IMR-90 (cell line): ENCODE measurements around the gene AUTS2. TPM values are rescaled to one million over a fixed set of nuclear protein-coding genes. Genes with fewer than 3 reads are reported as not detected.

Experiments
- ATAC-seq: fragments of 200-7000 bp; cut with Tn5 transposase; 2 replicates; pipeline ENCODE4 v1.9.1; 2020; ENCODE audit warnings: low read depth, mild to moderate bottlenecking, moderate library complexity
- BruUV-seq: library from RNA; stranded (reverse); fragments of 400-500 nt; replicated peaks from 2 replicates; lab custom pipeline; 2021; lab: Mats Ljungman, UMichigan
- CTCF ChIA-PET: fragments of 300-600 bp; formaldehyde crosslinking; extraction: SDS; loops from one replicate; lab custom pipeline; 2021; ENCODE audit warnings: antibody characterized with exemption; lab: Yijun Ruan, JAX
- POLR2A ChIA-PET: fragments of 300-600 bp; sonication (Branson Sonifier 250); formaldehyde crosslinking; loops from one replicate; lab custom pipeline; 2022; ENCODE audit warnings: antibody characterized with exemption; ENCODE audit not compliant: unreplicated experiment; lab: Charles Lee
- DNase-seq: peaks from one replicate; pipeline ENCODE4 v3.0.0; 2013
- H2AFZ ChIP-seq: replicated peaks from 2 replicates; pipeline ENCODE3; 2013; ENCODE audit warnings: low read length, mild to moderate bottlenecking; ENCODE audit not compliant: poor library complexity
- H2AK5ac ChIP-seq: 2 replicates; pipeline ENCODE4 v1.6.1; 2013; ENCODE audit warnings: low read depth, low read length, inconsistent platforms
- H2AK9ac ChIP-seq: replicated peaks from 2 replicates; pipeline ENCODE3; 2013; ENCODE audit warnings: mild to moderate bottlenecking, low read depth, low read length, moderate library complexity; ENCODE audit not compliant: poor library complexity
- H2BK120ac ChIP-seq: 2 replicates; pipeline ENCODE4 v1.6.1; 2013; ENCODE audit warnings: low read depth, low read length, inconsistent platforms
- H2BK15ac ChIP-seq: 3 replicates; pipeline ENCODE4 v1.6.1; 2013; ENCODE audit warnings: low read depth, low read length, inconsistent platforms
- H2BK20ac ChIP-seq: 2 replicates; pipeline ENCODE4 v1.6.1; 2013; ENCODE audit warnings: low read depth, mild to moderate bottlenecking, inconsistent platforms, low read length, moderate library complexity
- H2BK5ac ChIP-seq: 2 replicates; pipeline ENCODE4 v1.6.1; 2013; ENCODE audit warnings: mild to moderate bottlenecking, low read depth, low read length, inconsistent platforms; ENCODE audit not compliant: poor library complexity, severe bottlenecking
- H3K14ac ChIP-seq: replicated peaks from 2 replicates; pipeline ENCODE4 v1.6.1; 2013; ENCODE audit warnings: low read depth, low read length, inconsistent platforms
- H3K18ac ChIP-seq: 2 replicates; pipeline ENCODE4 v1.6.1; 2013; ENCODE audit warnings: low read depth, low read length, control low read depth
- H3K23ac ChIP-seq: 2 replicates; pipeline ENCODE4 v1.6.1; 2013; ENCODE audit warnings: low read depth, low read length, inconsistent platforms
- H3K27ac ChIP-seq: 2 replicates; pipeline ENCODE4 v1.5.1; 2013; ENCODE audit warnings: mild to moderate bottlenecking, control low read depth, low read length; ENCODE audit not compliant: insufficient read depth
- H3K27me3 ChIP-seq: 2 replicates; pipeline ENCODE4 v1.6.1; 2013; ENCODE audit warnings: low read length; ENCODE audit not compliant: control insufficient read depth, insufficient read depth
- H3K36me3 ChIP-seq: 2 replicates; pipeline ENCODE4 v1.6.1; 2013; ENCODE audit warnings: low read length, mixed read lengths; ENCODE audit not compliant: control insufficient read depth, insufficient read depth
- H3K4ac ChIP-seq: 2 replicates; pipeline ENCODE4 v1.6.1; 2013; ENCODE audit warnings: low read depth, low read length, inconsistent platforms
- H3K4me1 ChIP-seq: 2 replicates; pipeline ENCODE4 v1.6.1; 2013; ENCODE audit warnings: low read length, mixed read lengths; ENCODE audit not compliant: control insufficient read depth, insufficient read depth
- H3K4me2 ChIP-seq: 2 replicates; pipeline ENCODE4 v1.6.1; 2013; ENCODE audit warnings: low read depth, mild to moderate bottlenecking, control low read depth, low read length, moderate library complexity
- H3K4me3 ChIP-seq: 2 replicates; pipeline ENCODE4 v1.5.1; 2013; ENCODE audit warnings: low read depth, mild to moderate bottlenecking, control low read depth, low read length, moderate library complexity; ENCODE audit not compliant: insufficient read depth
- H3K56ac ChIP-seq: 2 replicates; pipeline ENCODE4 v1.6.1; 2013; ENCODE audit warnings: low read length, inconsistent platforms; ENCODE audit not compliant: insufficient read depth; ENCODE audit errors: extremely low read depth
- H3K79me1 ChIP-seq, 2 experiments: 2 replicates each; pipeline ENCODE4 v1.6.1; 2013; ENCODE audit warnings: low read length in 2 of 2, inconsistent platforms in 1 of 2, low read depth in 1 of 2
- H3K9ac ChIP-seq: 2 replicates; pipeline ENCODE4 v1.6.1; 2013; ENCODE audit warnings: low read depth, low read length, control low read depth
- H3K9me1 ChIP-seq: 2 replicates; pipeline ENCODE4 v1.6.1; 2013; ENCODE audit warnings: low read length, inconsistent platforms; ENCODE audit not compliant: insufficient read depth
- H3K9me3 ChIP-seq: 2 replicates; pipeline ENCODE4 v1.6.1; 2013; ENCODE audit warnings: low read length; ENCODE audit not compliant: control insufficient read depth, insufficient read depth
- H4K20me1 ChIP-seq: 2 replicates; pipeline ENCODE4 v1.6.1; 2013; ENCODE audit warnings: low read length, inconsistent platforms; ENCODE audit not compliant: insufficient read depth
- H4K5ac ChIP-seq: 2 replicates; pipeline ENCODE4 v1.6.1; 2013; ENCODE audit warnings: mild to moderate bottlenecking, low read depth, low read length, control low read depth
- H4K8ac ChIP-seq, 2 experiments: 2 replicates each; pipeline ENCODE4 v1.6.1; 2013; ENCODE audit warnings: low read depth in 2 of 2, low read length in 2 of 2, control low read depth in 1 of 2, inconsistent platforms in 1 of 2
- H4K91ac ChIP-seq: 2 replicates; pipeline ENCODE4 v1.6.1; 2013; ENCODE audit warnings: low read depth, low read length, inconsistent platforms; ENCODE audit not compliant: insufficient read depth
- BHLHE40 ChIP-seq: fragments of 150-350 bp; IDR thresholded peaks from 2 replicates; pipeline ENCODE4 v1.6.1; 2016; ENCODE audit warnings: mild to moderate bottlenecking, low read depth, low read length
- CEBPB ChIP-seq: IDR thresholded peaks from 2 replicates; pipeline ENCODE4 v1.6.1; 2012; ENCODE audit warnings: low read depth, low read length, improper control_type of control experiment
- ELK1 ChIP-seq: fragments of 150-350 bp; IDR thresholded peaks from 2 replicates; pipeline ENCODE4 v1.6.1; 2016; ENCODE audit warnings: low read depth, mild to moderate bottlenecking, low read length, moderate library complexity, borderline replicate concordance
- MAFK ChIP-seq: IDR thresholded peaks from 2 replicates; pipeline ENCODE4 v1.6.1; 2012; ENCODE audit warnings: low read depth, low read length, improper control_type of control experiment
- MAZ ChIP-seq: IDR thresholded peaks from 2 replicates; pipeline ENCODE4 v1.6.1; 2012; ENCODE audit warnings: low read depth, mild to moderate bottlenecking, low read length, improper control_type of control experiment, moderate library complexity, borderline replicate concordance
- SMC3 ChIP-seq: fragments of 150-350 bp; IDR thresholded peaks from 2 replicates; pipeline ENCODE4 v1.6.1; 2016; ENCODE audit warnings: low read depth, mild to moderate bottlenecking, antibody characterized with exemption, low read length, moderate library complexity
- WGBS, 2 experiments: methylation state at CpG; one replicate each; pipeline versions ENCODE4 v1.1.5 to v1.1.7; 2013; ENCODE audit warnings: missing lambda C conversion rate in 2 of 2; ENCODE audit not compliant: insufficient read length in 1 of 2; ENCODE audit errors: extremely low coverage in 2 of 2; 5-methylcytosine and 5-hydroxymethylcytosine counted together
- dilution Hi-C: fragments of 300-500 bp; cut with HindIII; formaldehyde crosslinking; loops from one replicate; pipeline ENCODE4 v1.14.3; 2018; ENCODE audit warnings: low sequenced_read_pairs; ENCODE audit not compliant: unreplicated experiment
- in situ Hi-C: fragments of 300-500 bp; cut with MboI; formaldehyde crosslinking; loops from 3 replicates; pipeline ENCODE4 v1.14.3; 2019; ENCODE audit warnings: low sequenced_read_pairs, inconsistent platforms, mixed read lengths
- intact Hi-C: fragments of 100-400 bp; cut with micrococcal nuclease; formaldehyde crosslinking; loops from 2 replicates; pipeline ENCODE4 v1.10.0; 2022
- polyA plus RNA-seq, 3 experiments: library from polyadenylated mRNA; depleted of rRNA; stranded (reverse); fragments of >200 nt; gene quantifications; 2 replicates each; pipeline ENCODE4 v1.2.3, GENCODE V29; 2012; ENCODE audit warnings: low replicate concordance in 1 of 3
- total RNA-seq: library from RNA; depleted of rRNA; stranded (reverse); fragments of >200 nt; gene quantifications from 2 replicates; pipeline ENCODE4 v1.2.3, GENCODE V29; 2012

AUTS2 gene
- total and polyA plus RNA-seq, 2 of the 4 experiments (the other 2 are of a cell fraction), result 0.90 to 3.0 TPM

- no peak overlapping the region for H3K18ac ChIP-seq
- H4K91ac ChIP-seq, result no peak overlapping the region
- H3K14ac ChIP-seq, result no peak overlapping the region
- no peak overlapping the region for H2AK9ac ChIP-seq
- no peaks in the 10 kb centered on the region for H4K20me1 ChIP-seq
- no peak overlapping the region for H3K56ac ChIP-seq
- no TSS peak for BruUV-seq
- H3K79me1 ChIP-seq, result no peaks in the 10 kb centered on the region
- ATAC-seq, result no peak
- H3K4me1 ChIP-seq, result no peaks in the 10 kb centered on the region
- no peak overlapping the region for H2BK5ac ChIP-seq
- no peak overlapping the region for H2BK15ac ChIP-seq
- H4K8ac ChIP-seq, result no peak overlapping the region
- H3K4me3 ChIP-seq, result no peak overlapping the region
- H3K27me3 ChIP-seq, result no peaks in the 10 kb centered on the region
- H2BK120ac ChIP-seq, result no peak overlapping the region
- intact Hi-C loops, result no loop called here
- no peak overlapping the region for H3K27ac ChIP-seq
- WGBS, 2 experiments, result no CpG with 5 or more reads among the region's 3 CpGs
- dilution Hi-C loops, result no loop called here
- no peak overlapping the region for H4K5ac ChIP-seq
- in situ Hi-C loops, result no loop called here
- TF ChIP-seq ELK1, result no peak
- TF ChIP-seq SMC3, result no peak
- TF ChIP-seq MAZ, result no peak
- TF ChIP-seq MAFK, result no peak
- TF ChIP-seq CEBPB, result no peak
- no peak for TF ChIP-seq BHLHE40
- DNase-seq, result no peak
- POLR2A ChIA-PET, result no interaction called here
- H2AFZ ChIP-seq, result no peak overlapping the region
- CTCF ChIA-PET, result interaction anchor here (0.7 kb wide), 1 partner anchor 295 kb away, joined by 4 read pairs; no protein-coding TSS in a partner anchor
- no peak overlapping the region for H2BK20ac ChIP-seq
- no peaks in the 10 kb centered on the region for H3K36me3 ChIP-seq
- H3K9ac ChIP-seq, result no peak overlapping the region
- no peaks in the 10 kb centered on the region for H3K9me1 ChIP-seq
- no peak overlapping the region for H3K4me2 ChIP-seq
- no peak overlapping the region for H2AK5ac ChIP-seq
- H3K23ac ChIP-seq, result no peak overlapping the region
- no peaks in the 10 kb centered on the region for H3K9me3 ChIP-seq
- H3K4ac ChIP-seq, result no peak overlapping the region
These were observed 929.3 kb downstream of the AUTS2 start for GRCh38 chr7:70527520-70528115.
